Measurements from ENCODE around the gene HRH2.

The HRH2 gene

DNA sequence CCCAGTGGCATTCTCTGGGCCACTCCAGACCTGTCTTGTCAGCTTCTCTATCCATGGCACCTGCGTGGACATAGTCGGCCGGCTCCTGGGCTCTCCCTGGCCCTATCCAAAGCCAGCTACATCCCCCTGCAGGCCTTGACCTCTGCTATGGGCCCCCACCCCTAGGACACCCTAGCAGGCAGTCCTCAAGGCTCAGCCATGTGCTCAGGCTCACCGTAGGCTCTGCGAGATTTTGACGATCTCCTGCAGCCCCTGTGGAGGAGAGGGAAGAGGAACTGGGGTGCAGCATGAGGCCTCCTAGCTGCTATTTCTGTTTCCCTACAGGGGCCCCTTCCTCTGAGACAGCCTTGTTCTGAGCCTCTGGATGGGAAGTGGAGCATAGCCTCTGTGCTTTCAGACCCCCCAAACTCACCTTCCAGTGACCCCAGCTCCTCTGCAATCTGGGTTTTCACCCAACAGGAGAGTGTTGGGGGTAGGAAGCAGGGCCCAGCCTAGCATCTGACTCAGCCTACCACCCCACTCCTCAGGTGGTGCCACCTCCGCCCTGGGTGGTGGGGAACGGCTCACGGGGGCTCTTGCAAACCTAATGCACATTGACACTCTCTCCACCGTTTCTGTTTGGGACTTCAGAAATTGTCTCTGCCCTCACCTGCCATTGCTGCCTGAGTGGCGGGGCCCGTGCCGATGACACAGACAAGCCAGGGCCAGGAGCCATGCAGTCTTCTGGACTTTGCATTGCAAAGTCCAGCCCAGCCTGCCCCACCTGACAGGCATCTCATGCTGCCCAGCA is 36.7 kb downstream of the HRH2 start:
- no peak for DNase-seq

DNA sequence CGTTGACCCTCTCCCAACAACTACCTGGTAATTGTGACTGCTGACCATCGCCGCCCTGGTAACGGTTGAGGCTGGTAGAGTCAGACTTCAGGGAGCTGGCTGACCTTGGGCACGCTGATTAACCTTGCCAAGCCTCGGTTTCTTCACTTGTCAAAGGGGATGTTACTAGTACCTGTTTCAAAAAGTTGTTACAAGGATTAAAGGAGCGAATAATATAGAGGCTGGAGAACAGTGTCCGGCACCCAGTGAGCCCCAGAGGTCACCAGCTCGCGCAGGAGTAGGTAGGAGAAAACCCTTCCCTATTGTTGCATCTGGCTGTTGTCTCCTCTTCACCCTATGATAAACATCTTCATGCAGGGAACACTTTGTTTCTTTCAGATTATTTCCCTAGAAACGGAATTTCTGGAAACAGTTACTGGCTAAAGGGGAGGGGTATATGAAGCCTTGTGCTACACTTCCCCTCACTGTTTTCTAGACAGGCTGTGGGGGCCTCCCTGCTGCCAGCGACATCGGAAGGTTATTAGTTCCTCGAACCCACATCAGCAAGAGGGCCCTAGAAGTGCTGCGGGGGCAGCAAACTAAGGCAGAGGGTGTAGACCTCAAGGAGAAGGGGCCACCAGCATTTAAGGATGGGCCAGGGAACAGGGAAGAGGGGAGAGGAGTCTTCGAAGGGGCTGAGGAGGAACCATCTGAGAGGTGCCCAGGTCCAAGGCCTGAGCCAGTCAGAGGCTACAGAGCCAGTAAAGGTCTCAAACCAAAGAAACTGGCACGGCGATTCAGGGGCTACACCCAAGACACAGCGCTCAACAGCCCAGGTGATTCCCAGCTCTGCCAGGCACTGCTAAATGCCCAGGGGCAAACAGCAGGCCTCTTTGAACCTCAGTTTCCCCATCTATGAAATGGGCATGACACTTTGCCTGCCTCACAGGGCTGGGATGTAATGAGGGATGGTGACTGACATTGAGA is 37.6 kb downstream of the HRH2 start:
- DNase-seq = no peak

DNA sequence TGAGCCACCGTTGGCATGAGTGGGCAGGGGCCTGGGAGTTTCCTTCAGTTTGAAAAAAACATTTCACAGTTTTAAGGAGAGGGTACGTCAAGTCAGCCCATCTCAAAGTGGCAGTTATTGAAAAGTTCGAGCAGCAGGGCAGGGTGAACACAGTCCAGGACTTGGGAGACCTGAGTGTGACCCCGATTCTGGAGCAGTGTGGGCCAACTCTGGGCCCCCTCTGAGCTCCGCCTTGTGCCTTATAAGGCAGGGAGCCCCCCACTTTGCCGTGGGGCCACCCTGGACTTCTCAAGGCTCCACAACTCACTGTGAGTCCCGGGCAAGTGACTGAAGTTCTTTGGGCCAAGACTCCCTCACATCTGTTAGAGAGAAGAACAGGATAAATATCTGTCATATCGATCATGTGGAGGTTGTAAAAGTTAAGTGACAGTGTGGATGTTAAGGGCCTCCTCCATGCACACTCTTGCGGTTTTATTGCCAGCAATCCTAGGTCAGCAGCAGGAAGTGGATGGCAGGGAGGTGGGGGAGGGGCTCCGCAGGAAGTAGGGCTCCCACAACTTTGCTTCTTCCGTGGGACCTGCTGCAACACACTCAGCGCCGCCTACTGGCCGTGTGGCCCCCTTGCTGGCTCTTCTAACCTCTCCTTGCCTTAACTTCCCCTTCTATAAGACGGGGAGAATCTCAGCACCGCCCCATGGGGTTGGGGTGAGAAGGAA is 38.4 kb downstream of the HRH2 start:
- DNase-seq = peak; percentile 58

DNA sequence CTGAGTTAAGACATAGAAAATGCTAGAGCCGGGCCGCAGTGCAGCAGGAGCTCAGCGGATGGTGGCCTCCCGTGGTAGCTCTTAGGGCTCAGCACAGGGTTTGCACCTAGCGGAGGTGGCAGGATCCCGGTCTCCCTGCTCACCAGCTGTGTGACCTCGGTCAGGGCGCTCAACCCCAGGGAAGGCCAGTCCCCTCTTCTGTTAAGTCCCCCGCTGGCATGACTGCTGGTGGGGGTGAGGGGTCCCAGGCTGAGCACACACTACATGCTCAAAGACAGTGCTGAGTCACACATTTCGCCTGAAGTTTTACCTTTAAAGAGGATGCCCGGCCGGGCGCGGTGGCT is 39.0 kb downstream of the HRH2 start:
- no peak for DNase-seq

DNA sequence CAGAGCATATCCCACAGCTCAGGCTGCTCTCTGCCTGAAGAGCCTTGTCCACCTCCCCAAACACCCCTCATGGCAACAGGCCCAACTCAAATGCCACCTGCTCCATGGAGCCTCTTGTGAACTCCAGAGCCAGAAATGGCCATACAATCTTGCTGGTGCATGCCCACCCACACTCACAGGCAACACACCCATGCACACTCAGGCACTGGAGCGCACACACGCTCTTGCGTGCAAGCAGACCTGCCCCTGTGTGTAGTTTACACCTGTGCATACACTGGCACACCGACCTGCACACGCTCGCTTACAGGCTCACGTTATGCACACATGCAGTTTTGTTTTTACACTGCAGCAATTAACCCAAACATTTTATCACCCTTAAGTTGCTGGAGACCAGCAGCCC is 40.0 kb downstream of the HRH2 start:
- DNase-seq = no peak

DNA sequence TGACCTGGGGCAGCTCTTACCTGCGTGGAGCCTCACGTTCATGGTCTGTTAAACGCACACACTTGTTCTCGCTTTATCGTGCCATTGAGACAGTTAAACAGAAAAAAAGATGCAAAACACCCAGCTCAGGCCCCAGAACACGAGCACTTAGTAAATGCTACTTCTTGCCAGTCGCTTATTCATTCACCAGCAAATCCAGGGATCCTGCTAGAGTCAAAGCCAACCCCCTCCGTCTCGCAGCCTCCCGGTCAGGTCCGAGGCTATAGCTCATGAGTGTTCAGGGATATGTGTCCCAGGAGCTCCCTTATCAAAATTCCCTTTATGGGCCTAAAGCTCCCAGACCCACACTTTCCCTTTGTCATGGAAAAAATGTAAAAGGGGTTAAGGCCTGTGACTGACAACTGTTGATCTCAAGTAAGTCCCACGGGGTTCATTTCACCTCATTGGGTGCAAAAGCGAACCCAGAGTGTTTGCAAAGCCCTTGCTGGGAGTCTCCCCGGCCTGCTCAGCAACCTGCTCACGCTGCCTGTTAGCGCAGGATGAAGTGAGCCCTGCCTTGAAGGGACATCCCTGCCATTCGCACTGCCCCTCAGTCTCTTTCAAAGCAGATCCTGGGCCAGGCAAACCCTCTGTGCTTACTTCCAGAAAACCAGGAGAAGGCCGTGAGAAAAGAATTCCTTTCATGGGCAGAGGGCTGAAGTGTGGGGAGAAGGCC is 40.7 kb downstream of the HRH2 start:
- no peak for DNase-seq

DNA sequence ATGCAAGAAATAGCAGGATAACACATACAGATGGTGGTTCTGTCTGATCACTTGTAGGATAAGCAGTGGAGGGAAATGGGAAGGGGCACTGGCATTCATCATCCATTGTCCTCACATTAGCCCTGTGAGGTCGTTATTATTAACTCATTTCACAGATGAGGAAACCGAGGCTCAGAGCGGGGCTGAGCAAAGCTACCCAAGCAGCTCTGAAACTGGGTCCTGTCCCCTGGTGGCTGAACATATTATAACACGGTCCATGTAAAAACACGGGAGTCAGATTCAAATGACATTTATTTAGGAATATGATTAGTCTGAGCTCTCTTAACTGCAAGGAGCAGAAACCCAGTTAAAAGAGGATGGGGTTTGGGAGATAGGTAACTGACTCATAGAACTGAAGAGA is 43.1 kb downstream of the HRH2 start:
- no peak for DNase-seq

DNA sequence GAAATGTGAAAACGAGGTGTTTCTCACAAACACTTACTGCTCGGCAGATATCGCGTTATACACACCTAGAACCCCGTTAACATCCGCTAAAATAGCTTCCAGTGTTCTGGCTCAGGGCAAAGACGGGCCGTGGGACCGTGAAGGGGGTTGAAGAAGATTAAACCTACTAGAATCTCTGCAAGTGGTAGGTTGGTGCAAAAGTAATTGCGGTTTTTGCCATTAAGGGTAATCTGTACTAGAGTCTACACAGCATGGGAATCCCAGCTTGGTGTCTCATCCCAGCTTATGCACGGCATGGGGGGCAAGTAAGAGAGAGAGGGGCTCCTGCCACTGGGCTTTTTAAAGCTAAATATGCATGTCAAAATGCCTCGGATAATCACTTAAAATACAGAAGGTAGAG is 43.9 kb downstream of the HRH2 start:
- DNase-seq = no peak

DNA sequence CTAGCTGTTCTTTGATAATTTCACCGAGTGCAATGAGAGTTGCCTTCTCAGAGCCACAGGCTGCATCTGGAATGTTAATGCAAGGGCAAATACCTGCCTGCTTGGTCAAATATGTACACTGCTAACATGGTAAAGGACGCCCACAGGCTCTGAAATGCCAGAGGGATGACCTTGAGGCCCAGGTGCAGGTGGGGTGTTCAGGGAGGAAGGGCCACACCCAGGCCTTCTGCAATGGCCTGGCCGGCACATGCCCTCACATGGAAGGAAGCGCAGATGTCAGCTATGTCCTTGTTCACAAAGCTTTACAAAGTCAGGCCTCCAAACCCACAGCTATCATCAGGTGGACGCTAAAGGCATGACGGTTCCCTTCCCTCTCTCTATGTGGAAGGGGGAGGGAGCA is 48.6 kb downstream of the HRH2 start:
- no peak for DNase-seq

DNA sequence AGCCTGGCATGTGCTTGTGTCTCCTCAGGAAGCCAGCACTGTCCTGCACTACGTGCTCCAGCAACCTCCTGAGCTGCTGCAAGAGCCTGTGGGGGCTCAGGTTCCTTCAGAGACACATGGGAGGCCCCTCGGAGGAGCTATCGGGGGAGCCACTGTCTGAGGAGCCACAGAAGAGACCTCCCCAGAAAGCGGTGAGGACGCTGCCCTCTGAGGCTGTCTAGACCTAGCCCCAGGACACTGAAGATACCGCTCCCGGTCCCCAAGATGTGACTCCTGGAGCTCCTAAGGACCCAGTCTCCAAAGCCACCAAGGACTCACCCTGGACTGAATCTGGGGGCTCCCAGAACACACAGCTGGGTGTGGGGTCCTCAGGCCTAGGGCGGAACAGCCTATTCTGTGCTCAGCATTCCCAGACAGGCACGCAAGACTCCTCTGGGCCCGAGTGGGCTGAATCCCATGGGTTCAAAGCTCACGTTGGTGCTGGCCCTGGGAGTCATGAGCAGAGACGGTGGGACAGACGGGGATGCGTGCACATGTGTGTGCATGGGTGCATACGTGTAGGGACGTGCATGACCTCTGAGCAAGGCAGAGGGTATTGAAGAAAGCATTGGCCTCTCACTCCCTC is 50.0 kb downstream of the HRH2 start:
- DNase-seq = no peak

DNA sequence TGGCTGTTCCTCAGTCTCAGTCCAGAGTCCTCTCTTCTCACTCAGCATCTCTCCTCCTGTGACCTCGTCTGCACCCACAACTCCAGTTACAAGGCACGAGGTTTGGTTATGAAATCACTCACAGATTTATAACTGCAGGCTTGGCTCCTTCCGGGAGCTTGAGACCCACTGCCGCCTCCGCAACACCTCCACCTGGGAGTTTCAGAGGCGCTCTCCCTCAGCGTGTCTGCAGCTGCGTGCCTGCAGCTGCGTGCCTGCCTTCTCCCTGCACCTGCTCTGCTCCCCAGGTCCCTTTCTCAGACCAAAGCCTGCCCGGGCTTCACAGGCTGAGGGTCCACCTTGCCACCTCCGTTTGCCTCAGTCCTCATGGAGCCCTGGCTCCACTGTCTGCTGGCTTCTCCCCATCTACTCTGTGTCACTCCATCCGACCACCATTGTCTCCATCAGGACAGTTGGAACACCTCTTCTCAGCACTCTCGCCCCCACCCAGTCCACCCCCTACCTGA is 51.5 kb downstream of the HRH2 start:
- no peak for DNase-seq

DNA sequence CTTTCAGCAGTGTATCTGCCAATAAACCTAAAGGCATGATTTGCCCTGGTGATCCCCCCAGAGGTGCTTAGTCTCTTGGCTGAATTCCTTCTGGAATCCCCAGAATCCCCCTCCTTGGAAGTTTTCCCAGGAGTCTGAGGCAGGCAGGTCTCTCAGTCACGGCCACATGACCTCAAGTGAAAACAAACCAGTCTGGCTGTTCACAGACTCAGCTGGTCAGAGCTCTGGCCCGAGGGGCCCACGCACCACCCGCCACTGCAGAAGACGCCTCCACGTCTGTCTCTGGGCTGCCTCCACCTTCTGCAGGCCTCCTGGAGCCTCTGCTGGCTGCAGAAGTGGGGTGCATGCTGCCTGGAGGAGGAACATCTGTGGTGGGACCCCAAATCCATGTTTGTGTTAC is 52.5 kb downstream of the HRH2 start:
- DNase-seq = no peak

DNA sequence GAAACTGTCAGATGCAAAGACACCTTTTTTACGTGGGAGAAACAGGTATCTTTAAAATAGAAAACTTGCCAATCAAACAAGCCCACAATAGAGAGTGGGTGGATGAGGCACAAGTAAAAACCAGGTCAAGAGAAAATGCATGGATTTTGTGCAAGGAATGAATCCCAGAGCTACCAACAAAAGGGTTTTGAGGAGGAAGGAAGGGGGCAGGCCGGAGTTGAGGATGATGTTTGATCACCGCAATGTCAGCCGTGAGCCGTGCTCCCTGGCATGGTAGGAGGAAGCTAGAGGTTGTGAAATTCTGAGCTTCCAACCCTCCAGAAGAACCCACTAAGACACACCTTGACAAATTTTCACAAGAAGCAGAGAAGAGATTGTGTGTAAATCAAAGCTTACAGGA is 53.2 kb downstream of the HRH2 start:
- DNase-seq = no peak

DNA sequence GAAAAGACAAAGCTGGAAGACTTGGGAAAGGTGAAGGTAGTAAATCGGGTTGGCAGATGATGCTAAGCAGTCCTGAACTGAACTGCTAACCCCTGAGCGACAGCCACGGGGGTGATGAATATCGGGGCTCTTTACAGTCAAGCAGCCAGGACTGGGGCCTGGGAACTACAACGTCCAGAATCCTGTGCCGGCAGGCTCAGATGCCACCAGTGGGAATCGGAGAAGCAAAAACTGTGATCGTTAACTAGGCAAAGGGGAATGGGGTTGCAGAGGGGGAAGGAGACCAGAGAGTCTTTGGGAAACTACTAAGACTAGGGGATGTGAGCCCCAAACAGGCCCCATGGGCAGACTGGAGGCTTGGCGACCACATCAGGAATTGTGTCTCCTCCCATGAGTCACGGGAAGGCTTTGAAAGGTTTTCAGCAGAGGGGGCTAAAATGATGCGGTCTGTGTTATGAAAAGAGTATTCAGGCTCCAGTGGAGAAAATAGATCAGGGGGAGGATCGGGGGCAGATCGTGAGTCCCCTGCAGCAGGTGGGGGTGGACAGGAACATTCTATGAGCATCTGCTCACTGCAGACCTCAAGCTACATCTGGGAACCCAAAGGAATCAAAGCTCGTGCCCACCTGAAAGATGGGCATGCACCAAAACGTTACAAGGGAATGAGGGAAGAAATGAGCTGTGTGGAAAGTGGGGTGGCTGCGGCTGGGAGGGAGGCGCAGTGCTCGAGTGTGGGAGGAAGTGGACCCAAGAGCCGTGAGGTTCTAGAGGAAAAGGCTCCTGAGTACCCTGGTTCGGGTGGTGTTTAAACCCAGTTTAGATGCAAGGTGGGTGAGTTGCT is 53.8 kb downstream of the HRH2 start:
- DNase-seq = no peak

DNA sequence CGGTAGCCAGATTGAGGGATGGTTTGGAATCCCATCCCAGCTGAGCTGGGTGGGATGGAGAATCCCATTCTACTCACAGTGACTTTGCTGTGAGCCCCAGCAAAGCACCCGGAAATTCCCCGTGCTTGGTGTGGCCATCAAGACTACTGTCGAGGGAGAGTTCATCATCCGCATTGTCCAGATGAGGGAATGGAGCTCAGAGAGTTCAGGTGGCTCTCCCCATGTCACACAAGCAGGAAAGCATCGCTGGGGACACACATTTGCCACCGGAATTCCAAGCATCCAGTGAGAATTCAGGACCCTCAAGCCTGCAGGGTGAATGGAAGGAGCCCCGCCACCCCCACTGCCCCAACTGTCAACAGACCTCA is 54.4 kb downstream of the HRH2 start:
- DNase-seq = no peak

DNA sequence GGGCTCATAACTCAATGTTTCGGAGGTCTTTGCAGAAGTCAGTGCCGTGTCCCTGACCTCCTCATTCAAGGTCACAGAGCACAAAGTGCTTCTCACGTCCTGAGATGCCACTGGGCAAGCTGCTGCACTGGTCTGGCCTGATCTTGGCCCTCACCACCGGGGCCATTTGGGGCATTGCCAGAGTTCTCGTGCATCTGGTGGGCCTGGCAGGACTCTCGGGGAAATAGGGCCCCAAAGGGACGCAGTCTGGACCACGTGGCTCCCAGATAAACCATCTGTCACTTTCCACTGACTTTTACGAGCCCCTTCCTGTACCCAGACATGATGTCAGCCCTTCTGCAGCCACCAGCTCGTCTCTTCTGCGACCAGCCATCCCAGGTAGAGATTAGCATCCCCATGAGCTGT is 54.8 kb downstream of the HRH2 start:
- DNase-seq = no peak

DNA sequence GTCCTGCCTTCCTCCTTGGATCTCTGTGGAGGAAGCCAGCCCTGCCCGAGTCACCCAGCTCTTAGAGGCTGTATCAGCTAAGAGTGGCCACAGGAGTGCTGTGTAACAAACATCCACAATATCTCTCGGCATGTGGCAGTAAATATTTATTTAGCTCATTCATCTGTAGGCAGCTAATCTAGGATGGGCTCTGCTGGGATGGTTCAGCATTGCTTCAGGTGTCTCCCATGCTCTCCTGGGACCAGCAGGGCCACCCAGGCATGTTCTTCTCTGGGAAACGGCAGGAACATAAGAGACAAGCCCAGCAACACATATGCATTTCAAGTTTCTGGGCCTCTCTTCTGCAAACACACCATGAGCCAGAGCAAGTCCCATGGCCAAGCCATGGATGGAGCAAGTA is 56.1 kb downstream of the HRH2 start:
- DNase-seq = no peak

DNA sequence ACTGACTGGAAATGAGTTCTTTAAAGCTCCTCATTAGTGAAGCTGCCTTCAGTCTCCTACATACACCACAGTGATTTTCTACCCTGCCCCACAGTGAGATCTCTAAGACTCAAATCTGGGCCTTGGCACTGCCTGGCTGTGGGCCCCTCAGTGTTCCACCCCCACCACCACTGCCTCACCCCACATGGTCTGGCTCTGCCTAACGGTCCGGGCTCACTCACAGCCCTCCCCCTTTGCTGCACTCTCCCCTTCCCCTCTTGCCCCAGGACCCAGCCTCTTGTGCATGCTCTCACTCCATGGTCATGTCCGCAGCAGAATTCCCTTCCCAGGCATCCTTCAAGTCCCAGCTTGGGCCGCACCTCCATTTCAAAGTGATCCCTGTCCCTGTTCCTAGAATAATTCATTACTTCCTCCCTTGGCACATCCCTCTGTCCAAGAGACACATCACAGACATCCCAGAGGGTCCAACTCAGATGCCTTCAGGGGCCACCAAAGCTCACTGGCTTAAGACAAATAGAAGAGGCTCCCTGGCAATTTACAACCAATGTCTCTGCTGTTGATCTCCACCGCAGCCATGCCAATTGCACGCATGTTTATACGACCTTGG is 56.7 kb downstream of the HRH2 start:
- DNase-seq = no peak

DNA sequence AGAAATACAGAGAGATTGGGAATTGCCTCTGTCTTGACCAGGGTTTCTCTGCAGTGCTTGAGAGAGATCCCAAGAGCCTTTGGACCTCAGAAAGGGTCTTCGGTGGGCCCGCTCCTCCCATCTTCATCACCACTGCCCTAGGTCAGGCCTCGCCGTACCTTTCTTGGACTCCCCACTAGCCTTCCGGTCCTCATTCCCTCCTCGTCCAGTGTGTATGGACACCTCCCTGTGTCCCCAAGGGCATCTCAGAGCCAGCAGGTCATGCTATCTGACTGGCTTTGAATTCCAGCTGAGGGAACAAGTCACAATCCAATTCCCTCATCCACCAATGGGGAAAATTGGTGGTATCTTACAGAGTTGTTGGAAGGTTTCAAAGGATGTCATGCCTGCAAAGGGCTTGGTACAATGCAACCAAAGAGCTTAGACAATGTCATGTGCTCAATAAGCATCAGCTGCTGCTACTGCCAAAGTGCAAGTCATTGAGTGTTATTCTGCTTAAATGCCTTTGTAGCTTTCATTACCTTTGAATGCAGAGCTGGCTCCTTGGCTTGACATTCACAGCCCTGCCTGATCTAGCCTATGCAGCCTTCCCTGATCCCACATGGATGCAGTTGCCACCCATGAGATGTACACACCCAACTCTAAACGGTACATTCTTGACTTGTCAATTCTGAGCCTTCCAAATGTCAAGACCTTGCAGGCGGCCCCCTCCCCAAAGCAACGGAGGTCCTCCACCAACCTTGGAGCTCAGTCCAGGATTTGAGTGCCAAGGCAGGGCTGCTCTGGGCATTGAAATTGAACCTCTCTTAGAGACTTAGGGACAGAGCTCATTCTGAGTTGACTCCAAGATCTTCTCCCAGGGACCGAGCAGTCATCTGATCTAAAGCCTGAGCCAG is 58.0 kb downstream of the HRH2 start:
- no peak for DNase-seq

DNA sequence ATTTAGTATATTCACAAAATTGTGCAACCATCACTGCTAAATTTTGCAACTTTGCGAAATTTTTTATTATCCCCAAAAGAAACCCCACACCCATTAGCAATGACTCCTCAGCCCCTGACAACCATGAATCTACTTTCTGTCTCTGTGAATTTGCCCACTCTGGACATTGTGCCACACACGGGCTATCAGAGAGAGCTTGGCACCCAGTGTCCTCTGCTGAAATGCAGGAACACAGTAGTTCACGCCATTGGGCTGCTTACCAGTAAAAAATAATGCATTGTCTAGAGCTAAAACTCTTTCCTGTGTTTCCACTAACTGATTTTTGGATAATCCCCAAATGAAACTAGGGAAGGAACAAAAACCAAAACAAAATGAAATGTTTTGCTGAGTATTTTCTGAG is 60.0 kb downstream of the HRH2 start:
- no peak for DNase-seq

Data from NCI-H510A (cell line).